H1 (cell line): ENCODE measurements around the gene BRINP3. TPM values are rescaled to one million over a fixed set of nuclear protein-coding genes. Genes with fewer than 3 reads are reported as not detected.

Experiments
- CTCF ChIA-PET: fragments of 300-600 bp; sonication (Branson Sonifier 250); formaldehyde crosslinking; loops from one replicate; lab custom pipeline; 2021; ENCODE audit not compliant: partially characterized antibody; lab: Charles Lee
- POLR2A ChIA-PET: fragments of 300-600 bp; sonication (Branson Sonifier 250); formaldehyde crosslinking; loops from one replicate; lab custom pipeline; 2021; ENCODE audit warnings: inconsistent platforms; ENCODE audit not compliant: partially characterized antibody; lab: Charles Lee
- DNase-seq, 2 experiments: peaks; one replicate each; pipeline versions ENCODE4 v3.0.0 to v3.0.0-alpha.2; 2010 to 2022; ENCODE audit warnings: low spot score in 2 of 2, low read depth in 1 of 2, mixed read lengths in 1 of 2
- FAIRE-seq: peaks from 2 replicates; lab custom pipeline; 2011; peaks lifted over from hg19 to GRCh38; lab: Jason Lieb, UNC
- H2AFZ ChIP-seq: 2 replicates; pipeline ENCODE4 v1.8.1; 2012; ENCODE audit warnings: low read length, inconsistent platforms
- H2AK5ac ChIP-seq: 2 replicates; pipeline ENCODE4 v1.6.1; 2013; ENCODE audit warnings: low read depth, low read length
- H2BK120ac ChIP-seq: replicated peaks from 2 replicates; pipeline ENCODE3; 2013; ENCODE audit warnings: low read depth, low read length, inconsistent platforms
- H2BK12ac ChIP-seq: 2 replicates; pipeline ENCODE4 v1.6.1; 2013; ENCODE audit warnings: low read depth, low read length
- H2BK15ac ChIP-seq: 2 replicates; pipeline ENCODE4 v1.6.1; 2013; ENCODE audit warnings: low read length
- H2BK20ac ChIP-seq: 2 replicates; pipeline ENCODE4 v1.6.1; 2013; ENCODE audit warnings: low read length
- H2BK5ac ChIP-seq: 2 replicates; pipeline ENCODE4 v1.6.1; 2013; ENCODE audit warnings: low read depth, low read length
- H3K14ac ChIP-seq: 2 replicates; pipeline ENCODE4 v1.6.1; 2013; ENCODE audit warnings: inconsistent platforms; ENCODE audit not compliant: insufficient read length
- H3K18ac ChIP-seq: 2 replicates; pipeline ENCODE4 v1.6.1; 2013; ENCODE audit warnings: low read length; ENCODE audit errors: extremely low read depth
- H3K23ac ChIP-seq: 2 replicates; pipeline ENCODE4 v1.6.1; 2013; ENCODE audit warnings: inconsistent platforms; ENCODE audit not compliant: insufficient read length
- H3K23me2 ChIP-seq: 2 replicates; pipeline ENCODE4 v1.6.1; 2013; ENCODE audit warnings: low read depth, low read length
- H3K27ac ChIP-seq: 2 replicates; pipeline ENCODE4 v1.6.1; 2011; ENCODE audit warnings: low read depth, low read length, inconsistent platforms
- H3K27me3 ChIP-seq, 4 experiments: replicated peaks in 1 of 4; 1 replicate in 1 of 4; 2 replicates in 3 of 4; pipeline versions ENCODE4 v1.6.1 to v1.8.1; 2011 to 2013; ENCODE audit warnings: low read length in 3 of 4, mild to moderate bottlenecking in 3 of 4, inconsistent platforms in 2 of 4, mixed read lengths in 2 of 4, moderate library complexity in 1 of 4; ENCODE audit not compliant: control insufficient read depth in 3 of 4, insufficient read depth in 3 of 4; ENCODE audit errors: extremely low read depth in 1 of 4
- H3K36me3 ChIP-seq, 4 experiments: 2 replicates each; pipeline versions ENCODE4 v1.6.1 to v1.8.1; 2011 to 2013; ENCODE audit warnings: mild to moderate bottlenecking in 4 of 4, low read length in 3 of 4, moderate library complexity in 2 of 4, control low read depth in 1 of 4, inconsistent platforms in 1 of 4; ENCODE audit not compliant: insufficient read depth in 4 of 4, control insufficient read depth in 2 of 4
- H3K4ac ChIP-seq: replicated peaks from 2 replicates; pipeline ENCODE3; 2013; ENCODE audit warnings: low read length, low read depth, mixed read lengths, inconsistent platforms; ENCODE audit not compliant: insufficient read length
- H3K4me1 ChIP-seq, 4 experiments: replicated peaks in 1 of 4; 1 replicate in 1 of 4; 2 replicates in 3 of 4; pipeline versions ENCODE4 v1.6.1 to v1.8.1; 2011 to 2013; ENCODE audit warnings: low read length in 3 of 4, inconsistent platforms in 2 of 4, mixed read lengths in 1 of 4; ENCODE audit not compliant: insufficient read depth in 4 of 4, control insufficient read depth in 3 of 4
- H3K4me2 ChIP-seq, 2 experiments: 2 replicates each; pipeline versions ENCODE4 v1.6.1 to v1.8.1; 2011 to 2013; ENCODE audit warnings: low read depth in 2 of 2, low read length in 2 of 2, control low read depth in 1 of 2, inconsistent platforms in 1 of 2, mild to moderate bottlenecking in 1 of 2; ENCODE audit not compliant: insufficient read depth in 1 of 2
- H3K4me3 ChIP-seq, 4 experiments: fragments of 200-600, 300-600 bp in 1 of 4; sonication (generic), shearing (Covaris generic), sonication (Bioruptor Twin) in 1 of 4; 2 replicates each; pipeline versions ENCODE4 v1.5.1 to v1.8.1; 2011 to 2016; ENCODE audit warnings: low read length in 4 of 4, low read depth in 3 of 4, control low read depth in 2 of 4, inconsistent platforms in 2 of 4, mild to moderate bottlenecking in 2 of 4, mixed read lengths in 1 of 4, moderate library complexity in 1 of 4; ENCODE audit not compliant: insufficient read depth in 2 of 4; ENCODE audit errors: extremely low read depth in 1 of 4
- H3K56ac ChIP-seq: replicated peaks from 2 replicates; pipeline ENCODE3; 2013; ENCODE audit warnings: low read depth, mild to moderate bottlenecking, mixed read lengths, low read length, inconsistent platforms; ENCODE audit not compliant: insufficient read length
- H3K79me1 ChIP-seq: 2 replicates; pipeline ENCODE4 v1.6.1; 2013; ENCODE audit warnings: low read depth, low read length, control low read depth
- H3K79me2 ChIP-seq, 2 experiments: 2 replicates each; pipeline versions ENCODE4 v1.6.1 to v1.8.1; 2012 to 2013; ENCODE audit warnings: low read length in 2 of 2, mild to moderate bottlenecking in 2 of 2, inconsistent platforms in 1 of 2; ENCODE audit not compliant: insufficient read depth in 2 of 2, control insufficient read depth in 1 of 2
- H3K9ac ChIP-seq, 4 experiments: replicated peaks in 1 of 4; 1 replicate in 1 of 4; 2 replicates in 3 of 4; pipeline versions ENCODE4 v1.6.1 to v1.8.1; 2011 to 2013; ENCODE audit warnings: low read depth in 3 of 4, low read length in 3 of 4, control low read depth in 2 of 4, mild to moderate bottlenecking in 2 of 4, moderate library complexity in 2 of 4, inconsistent platforms in 1 of 4; ENCODE audit errors: extremely low read depth in 1 of 4
- H3K9me3 ChIP-seq, 2 experiments: 2 replicates each; pipeline versions ENCODE4 v1.6.1 to v1.8.1; 2012 to 2013; ENCODE audit warnings: mild to moderate bottlenecking in 2 of 2, moderate library complexity in 2 of 2, control low read depth in 1 of 2, inconsistent platforms in 1 of 2, low read depth in 1 of 2, low read length in 1 of 2, mixed read lengths in 1 of 2; ENCODE audit not compliant: insufficient read depth in 2 of 2
- H4K20me1 ChIP-seq, 2 experiments: replicated peaks in 1 of 2; 2 replicates each; pipeline versions ENCODE3 to v1.8.1; 2011 to 2013; ENCODE audit warnings: inconsistent platforms in 2 of 2, low read length in 2 of 2, mild to moderate bottlenecking in 1 of 2; ENCODE audit not compliant: insufficient read depth in 2 of 2, control insufficient read depth in 1 of 2
- H4K5ac ChIP-seq: 2 replicates; pipeline ENCODE4 v1.6.1; 2013; ENCODE audit warnings: low read length, low read depth, mixed read lengths, inconsistent platforms; ENCODE audit not compliant: insufficient read length
- H4K8ac ChIP-seq: 2 replicates; pipeline ENCODE4 v1.8.0; 2013; ENCODE audit warnings: mild to moderate bottlenecking, moderate library complexity, low read length, inconsistent platforms; ENCODE audit not compliant: insufficient read depth; ENCODE audit errors: extremely low read depth
- H4K91ac ChIP-seq: replicated peaks from 2 replicates; pipeline ENCODE3; 2013; ENCODE audit warnings: low read length, mixed read lengths, inconsistent platforms; ENCODE audit not compliant: insufficient read length
- ASH2L ChIP-seq: fragments of 200-600, 300-600 bp; sonication (generic); IDR thresholded peaks from one replicate; pipeline ENCODE4 v1.7.1; 2017; ENCODE audit warnings: low read length
- WGBS, 2 experiments: shearing (Covaris generic) in 1 of 2; methylation state at CpG; one replicate each; pipeline versions ENCODE4 v1.1.6 to v1.1.7; 2013 to 2015; ENCODE audit warnings: low lambda C conversion rate in 2 of 2, mixed read lengths in 2 of 2, inconsistent platforms in 1 of 2, low coverage in 1 of 2, missing lambda C conversion rate in 1 of 2; ENCODE audit not compliant: insufficient replicate concordance in 2 of 2, insufficient coverage in 1 of 2, insufficient read length in 1 of 2; ENCODE audit errors: extremely low coverage in 1 of 2, missing lambda C conversion rate in 1 of 2; 5-methylcytosine and 5-hydroxymethylcytosine counted together
- polyA plus RNA-seq, 7 experiments: library from polyadenylated mRNA; depleted of rRNA in 3 of 7; stranded (reverse) in 5 of 7; unstranded in 2 of 7; fragments of >200 nt in 5 of 7; fragments of 200-250 nt in 2 of 7; gene quantifications; 1 replicate in 5 of 7; 2 replicates in 1 of 7; 4 replicates in 1 of 7; pipeline versions ENCODE4 v1.2.1 to v1.2.3, GENCODE V29; 2011 to 2013; ENCODE audit warnings: missing spikeins in 2 of 7, mixed read lengths in 2 of 7
- total RNA-seq: library from RNA; stranded (reverse); fragmentation: NEBNext Ultra II Directional; extraction: Animal tissue kit (Norgen Biotek cat#: 25700); gene quantifications from 2 replicates; pipeline ENCODE4 v1.2.1, GENCODE V29; 2021

BRINP3 gene
- total and polyA plus RNA-seq, 2 of the 8 experiments (the other 6 are each of a cell fraction or from before 2014, with no cell fraction given) = not detected

GRCh38 chr1:190207733-190208132 is 269.9 kb downstream of the BRINP3 start:
- DNase-seq = no peak
- Histone ChIP-seq H3K14ac (no peak overlapping the region), H3K27ac (no peak overlapping the region), H3K56ac (no peak overlapping the region), H3K4ac (no peak overlapping the region), H3K23ac (no peak overlapping the region), H2AFZ (no peak overlapping the region), H3K23me2 (no peaks in the 10 kb centered on the region), H3K4me2 (no peak overlapping the region), H3K4me3 (no peak overlapping the region), H3K18ac (no peak overlapping the region), H3K27me3 (no peaks in the 10 kb centered on the region), H2BK15ac (no peak overlapping the region), H4K20me1 (no peaks in the 10 kb centered on the region), H4K91ac (no peak overlapping the region), H4K8ac (no peak overlapping the region), H3K79me2 (no peaks in the 10 kb centered on the region), H2BK5ac (no peak overlapping the region), H2AK5ac (no peak overlapping the region), H2BK120ac (no peak overlapping the region), H3K4me1 (no peaks in the 10 kb centered on the region), H3K9ac (no peak overlapping the region), H4K5ac (no peak overlapping the region), H3K9me3 (no peaks in the 10 kb centered on the region), H3K36me3 (no peaks in the 10 kb centered on the region), H2BK12ac (no peak overlapping the region), H2BK20ac (no peak overlapping the region), H3K79me1 (no peaks in the 10 kb centered on the region)
- TF ChIP-seq ASH2L = no peak
- WGBS, 2 experiments = 95% methylated on average over 4 of the region's 4 CpGs; no CpG with 5 or more reads in 1 of the 2 experiments
- ChIA-PET POLR2A (no interaction called here), CTCF (no interaction called here)
- FAIRE-seq = no peak
